ENCODE data around the gene GORAB. TPM values are rescaled to one million over a fixed set of nuclear protein-coding genes. Genes with fewer than 3 reads are reported as not detected.

GORAB gene
- polyA plus RNA-seq, 2 of the 4 experiments (the other 2 are of a cell fraction) = 7.5 to 15.1 TPM

DNA sequence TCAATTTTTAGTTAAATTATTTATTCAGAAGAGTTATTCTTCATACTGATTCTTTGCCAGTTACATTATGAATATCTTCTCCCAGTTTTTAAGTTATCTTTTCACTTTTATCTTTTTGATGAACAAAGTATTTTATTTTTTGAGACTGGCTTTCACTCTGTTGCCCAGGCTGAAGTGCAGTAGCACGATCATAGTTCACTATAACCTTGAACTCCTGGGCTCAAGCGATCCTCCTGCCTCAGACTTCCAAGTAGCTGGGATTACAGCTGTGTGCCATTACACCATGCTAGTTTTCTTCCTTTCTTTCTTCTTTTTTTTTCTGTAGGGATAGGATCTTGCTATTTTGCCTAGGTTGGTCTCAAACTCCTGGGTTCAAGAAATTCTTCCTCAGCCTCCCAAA, 3.5 kb downstream of the GORAB start:
- no peak for TF ChIP-seq HOXB13 (CRISPR knock-in tag; IDR thresholded peaks at IDR 0.05; ENCODE audit: low read depth)
- TF ChIP-seq, protein P1, sequence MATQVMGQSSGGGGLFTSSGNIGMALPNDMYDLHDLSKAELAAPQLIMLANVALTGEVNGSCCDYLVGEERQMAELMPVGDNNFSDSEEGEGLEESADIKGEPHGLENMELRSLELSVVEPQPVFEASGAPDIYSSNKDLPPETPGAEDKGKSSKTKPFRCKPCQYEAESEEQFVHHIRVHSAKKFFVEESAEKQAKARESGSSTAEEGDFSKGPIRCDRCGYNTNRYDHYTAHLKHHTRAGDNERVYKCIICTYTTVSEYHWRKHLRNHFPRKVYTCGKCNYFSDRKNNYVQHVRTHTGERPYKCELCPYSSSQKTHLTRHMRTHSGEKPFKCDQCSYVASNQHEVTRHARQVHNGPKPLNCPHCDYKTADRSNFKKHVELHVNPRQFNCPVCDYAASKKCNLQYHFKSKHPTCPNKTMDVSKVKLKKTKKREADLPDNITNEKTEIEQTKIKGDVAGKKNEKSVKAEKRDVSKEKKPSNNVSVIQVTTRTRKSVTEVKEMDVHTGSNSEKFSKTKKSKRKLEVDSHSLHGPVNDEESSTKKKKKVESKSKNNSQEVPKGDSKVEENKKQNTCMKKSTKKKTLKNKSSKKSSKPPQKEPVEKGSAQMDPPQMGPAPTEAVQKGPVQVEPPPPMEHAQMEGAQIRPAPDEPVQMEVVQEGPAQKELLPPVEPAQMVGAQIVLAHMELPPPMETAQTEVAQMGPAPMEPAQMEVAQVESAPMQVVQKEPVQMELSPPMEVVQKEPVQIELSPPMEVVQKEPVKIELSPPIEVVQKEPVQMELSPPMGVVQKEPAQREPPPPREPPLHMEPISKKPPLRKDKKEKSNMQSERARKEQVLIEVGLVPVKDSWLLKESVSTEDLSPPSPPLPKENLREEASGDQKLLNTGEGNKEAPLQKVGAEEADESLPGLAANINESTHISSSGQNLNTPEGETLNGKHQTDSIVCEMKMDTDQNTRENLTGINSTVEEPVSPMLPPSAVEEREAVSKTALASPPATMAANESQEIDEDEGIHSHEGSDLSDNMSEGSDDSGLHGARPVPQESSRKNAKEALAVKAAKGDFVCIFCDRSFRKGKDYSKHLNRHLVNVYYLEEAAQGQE (IDR thresholded peaks at IDR 0.05) = no peak
- no peak for TF ChIP-seq RAD21 (conservative IDR thresholded peaks at IDR 0.05 in 1 of 2, IDR thresholded peaks at IDR 0.05 in 1 of 2)
- no peak for TF ChIP-seq FOSB (CRISPR knock-in tag; IDR thresholded peaks at IDR 0.05)
- TF ChIP-seq, protein P2, sequence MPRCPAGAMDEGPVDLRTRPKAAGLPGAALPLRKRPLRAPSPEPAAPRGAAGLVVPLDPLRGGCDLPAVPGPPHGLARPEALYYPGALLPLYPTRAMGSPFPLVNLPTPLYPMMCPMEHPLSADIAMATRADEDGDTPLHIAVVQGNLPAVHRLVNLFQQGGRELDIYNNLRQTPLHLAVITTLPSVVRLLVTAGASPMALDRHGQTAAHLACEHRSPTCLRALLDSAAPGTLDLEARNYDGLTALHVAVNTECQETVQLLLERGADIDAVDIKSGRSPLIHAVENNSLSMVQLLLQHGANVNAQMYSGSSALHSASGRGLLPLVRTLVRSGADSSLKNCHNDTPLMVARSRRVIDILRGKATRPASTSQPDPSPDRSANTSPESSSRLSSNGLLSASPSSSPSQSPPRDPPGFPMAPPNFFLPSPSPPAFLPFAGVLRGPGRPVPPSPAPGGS (IDR thresholded peaks at IDR 0.05) = no peak
- TF ChIP-seq ESRRA (IDR thresholded peaks at IDR 0.05; ENCODE audit: borderline replicate concordance, low read length) = no peak
- no peak for TF ChIP-seq EP300 (IDR thresholded peaks at IDR 0.05)
- no peak for TF ChIP-seq KDM5A (IDR thresholded peaks at IDR 0.05)
- TF ChIP-seq, protein P3, sequence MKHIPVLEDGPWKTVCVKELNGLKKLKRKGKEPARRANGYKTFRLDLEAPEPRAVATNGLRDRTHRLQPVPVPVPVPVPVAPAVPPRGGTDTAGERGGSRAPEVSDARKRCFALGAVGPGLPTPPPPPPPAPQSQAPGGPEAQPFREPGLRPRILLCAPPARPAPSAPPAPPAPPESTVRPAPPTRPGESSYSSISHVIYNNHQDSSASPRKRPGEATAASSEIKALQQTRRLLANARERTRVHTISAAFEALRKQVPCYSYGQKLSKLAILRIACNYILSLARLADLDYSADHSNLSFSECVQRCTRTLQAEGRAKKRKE (CRISPR knock-in tag; IDR thresholded peaks at IDR 0.05; ENCODE audit: low read depth) = no peak
- no peak for TF ChIP-seq CBX2 (IDR thresholded peaks at IDR 0.05; ENCODE audit: borderline replicate concordance, low read depth)
- TF ChIP-seq RFX5 (IDR thresholded peaks at IDR 0.05) = no peak
- no peak for TF ChIP-seq FOXS1 (CRISPR knock-in tag; IDR thresholded peaks at IDR 0.05)
- TF ChIP-seq, protein P4, sequence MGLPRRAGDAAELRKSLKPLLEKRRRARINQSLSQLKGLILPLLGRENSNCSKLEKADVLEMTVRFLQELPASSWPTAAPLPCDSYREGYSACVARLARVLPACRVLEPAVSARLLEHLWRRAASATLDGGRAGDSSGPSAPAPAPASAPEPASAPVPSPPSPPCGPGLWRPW (IDR thresholded peaks at IDR 0.05) = no peak
- TF ChIP-seq SMC3 (IDR thresholded peaks at IDR 0.05) = no peak
- TF ChIP-seq, protein P5, sequence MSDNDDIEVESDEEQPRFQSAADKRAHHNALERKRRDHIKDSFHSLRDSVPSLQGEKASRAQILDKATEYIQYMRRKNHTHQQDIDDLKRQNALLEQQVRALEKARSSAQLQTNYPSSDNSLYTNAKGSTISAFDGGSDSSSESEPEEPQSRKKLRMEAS (IDR thresholded peaks at IDR 0.05) = no peak
- no peak for TF ChIP-seq JUNB (IDR thresholded peaks at IDR 0.05)
- TF ChIP-seq TP53 (CRISPR knock-in tag; IDR thresholded peaks at IDR 0.05) = no peak
- TF ChIP-seq HEYL (CRISPR knock-in tag; IDR thresholded peaks at IDR 0.05) = no peak
- Histone ChIP-seq H3K27ac (no peak overlapping the region), H3K4me2 (no peak overlapping the region), H3K9me3 (no peaks in the 10 kb centered on the region), H3K4me3 (no peak overlapping the region), H3K4me1 (peaks cover 21% of the 10 kb centered on the region)
- DNase-seq (ENCODE audit: low read depth in 1 of 2, low spot score in 1 of 2) (no peak), ATAC-seq (no peak), FAIRE-seq (no peak)
- POLR2A ChIA-PET = no interaction called here
- WGBS (ENCODE audit: missing lambda C conversion rate) = 93% methylated on average over 2 of the region's 2 CpGs
- CTCF ChIA-PET = no interaction called here

DNA sequence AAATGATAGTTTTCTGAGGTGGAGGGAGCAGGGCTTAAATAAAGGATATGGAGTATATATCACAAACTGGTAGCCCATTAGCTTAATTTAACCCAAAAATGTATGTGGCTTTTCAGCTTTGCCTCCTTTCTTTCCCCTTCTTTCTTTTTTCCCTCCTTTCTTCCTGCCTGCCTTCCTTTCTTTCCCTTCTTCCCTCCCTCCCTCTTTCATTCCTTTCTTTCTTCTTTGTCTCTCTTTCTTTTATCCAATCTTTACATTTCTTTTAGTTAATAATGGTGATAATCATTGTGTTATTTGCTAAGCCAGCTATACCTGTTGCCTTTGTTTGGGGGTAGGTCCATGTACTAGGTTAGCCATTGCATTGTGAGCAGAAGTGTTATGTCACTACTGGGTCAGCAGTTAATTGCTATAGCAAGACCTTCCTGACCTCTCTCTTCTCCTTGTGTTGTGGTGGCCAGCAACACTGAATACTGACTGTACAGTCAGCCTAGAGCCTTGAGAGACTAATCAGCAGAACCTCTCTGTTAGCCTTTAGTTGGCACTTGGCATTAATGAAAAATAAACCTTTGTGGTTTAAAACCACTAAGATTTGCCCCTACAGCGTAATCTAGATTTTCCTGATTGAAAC, 5.1 kb downstream of the GORAB start:
- 97% methylated on average over 1 of the region's 1 CpG for WGBS (ENCODE audit: missing lambda C conversion rate)
- peaks cover 21% of the 10 kb centered on the region for H3K4me1 ChIP-seq
- H3K9me3 ChIP-seq = no peaks in the 10 kb centered on the region
- H3K27ac ChIP-seq = no peak overlapping the region
- ChIA-PET POLR2A (no interaction called here), CTCF (no interaction called here)
- no peak for TF ChIP-seq ZSCAN20 (CRISPR knock-in tag; IDR thresholded peaks at IDR 0.05)
- TF ChIP-seq SMC3 (IDR thresholded peaks at IDR 0.05) = no peak
- no peak for TF ChIP-seq MAFK (IDR thresholded peaks at IDR 0.05; ENCODE audit: partially characterized antibody)
- TF ChIP-seq ZNF302 (CRISPR knock-in tag; IDR thresholded peaks at IDR 0.05) = no peak
- TF ChIP-seq, protein P6, sequence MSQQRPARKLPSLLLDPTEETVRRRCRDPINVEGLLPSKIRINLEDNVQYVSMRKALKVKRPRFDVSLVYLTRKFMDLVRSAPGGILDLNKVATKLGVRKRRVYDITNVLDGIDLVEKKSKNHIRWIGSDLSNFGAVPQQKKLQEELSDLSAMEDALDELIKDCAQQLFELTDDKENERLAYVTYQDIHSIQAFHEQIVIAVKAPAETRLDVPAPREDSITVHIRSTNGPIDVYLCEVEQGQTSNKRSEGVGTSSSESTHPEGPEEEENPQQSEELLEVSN (IDR thresholded peaks at IDR 0.05; ENCODE audit: borderline replicate concordance, low read depth) = no peak
- no peak for TF ChIP-seq POLR2A (IDR thresholded peaks at IDR 0.05; ENCODE audit: low read length)
- TF ChIP-seq CBX2 (IDR thresholded peaks at IDR 0.05; ENCODE audit: borderline replicate concordance, low read depth) = no peak
- no peak for TF ChIP-seq NFE2L2 (conservative IDR thresholded peaks at IDR 0.05; ENCODE audit: low read length)
- TF ChIP-seq GATA3 (IDR thresholded peaks at IDR 0.05; ENCODE audit: borderline replicate concordance) = no peak
- TF ChIP-seq EHMT2 (IDR thresholded peaks at IDR 0.05; ENCODE audit: low read depth) = no peak
- TF ChIP-seq RAD21 (conservative IDR thresholded peaks at IDR 0.05 in 1 of 2, IDR thresholded peaks at IDR 0.05 in 1 of 2) = no peak
- TF ChIP-seq, protein P7, sequence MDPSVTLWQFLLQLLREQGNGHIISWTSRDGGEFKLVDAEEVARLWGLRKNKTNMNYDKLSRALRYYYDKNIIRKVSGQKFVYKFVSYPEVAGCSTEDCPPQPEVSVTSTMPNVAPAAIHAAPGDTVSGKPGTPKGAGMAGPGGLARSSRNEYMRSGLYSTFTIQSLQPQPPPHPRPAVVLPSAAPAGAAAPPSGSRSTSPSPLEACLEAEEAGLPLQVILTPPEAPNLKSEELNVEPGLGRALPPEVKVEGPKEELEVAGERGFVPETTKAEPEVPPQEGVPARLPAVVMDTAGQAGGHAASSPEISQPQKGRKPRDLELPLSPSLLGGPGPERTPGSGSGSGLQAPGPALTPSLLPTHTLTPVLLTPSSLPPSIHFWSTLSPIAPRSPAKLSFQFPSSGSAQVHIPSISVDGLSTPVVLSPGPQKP (IDR thresholded peaks at IDR 0.05; ENCODE audit: low read depth, low read length) = no peak
- TF ChIP-seq FOXS1 (CRISPR knock-in tag; IDR thresholded peaks at IDR 0.05) = no peak
- no peak for TF ChIP-seq MYC (IDR thresholded peaks at IDR 0.05; ENCODE audit: borderline replicate concordance, low read length)
- DNase-seq (ENCODE audit: low read depth in 1 of 2, low spot score in 1 of 2) (no peak), ATAC-seq (no peak), FAIRE-seq (no peak)
- H3K4me3 ChIP-seq = no peak overlapping the region
- H3K4me2 ChIP-seq = no peak overlapping the region
